ENCODE data around the gene DICER1. TPM values are rescaled to one million over a fixed set of nuclear protein-coding genes. Genes with fewer than 3 reads are reported as not detected.

Gene DICER1
- total RNA-seq, 1 experiment from 2014 or later = 32.7 TPM

- no TSS peak for BruUV-seq (replicated peaks)
- Histone ChIP-seq H3K27ac (ENCODE audit: low read length) (no peak overlapping the region), H3K4me3 (ENCODE audit: low read depth in 2 of 2, low read length in 2 of 2) (no peak overlapping the region), H3K4me1 (ENCODE audit: control insufficient read depth, insufficient read depth, low read length) (no peaks in the 10 kb centered on the region), H3K9me3 (ENCODE audit: control insufficient read depth, insufficient read depth, low read depth, low read length) (no peaks in the 10 kb centered on the region), H3K36me3 (ENCODE audit: control insufficient read depth, insufficient read depth, low read length) (no peaks in the 10 kb centered on the region), H3K27me3 (ENCODE audit: control insufficient read depth, insufficient read depth, low read length) (no peaks in the 10 kb centered on the region)
- ChIA-PET POLR2A (no interaction called here), CTCF (no interaction called here)
- in situ Hi-C loops (cut with HindIII; ENCODE audit: low pct_unique_long_range_greater_than_20kb, low sequenced_read_pairs) = no loop called here
- TF ChIP-seq CTCF (IDR thresholded peaks at IDR 0.05) (no peak), POLR2AphosphoS5 (IDR thresholded peaks at IDR 0.05; ENCODE audit: low read depth, low read length) (no peak)
- intact Hi-C loops (cut with micrococcal nuclease; ENCODE audit: unreplicated experiment) = no loop called here
- DNase-seq (ENCODE audit: low read depth, low spot score) (no peak), ATAC-seq (no peak)
Measured at GRCh38 chr14:95067526-95067925, 89.8 kb downstream of the DICER1 start.

- H3K4me3 ChIP-seq (ENCODE audit: low read depth in 2 of 2, low read length in 2 of 2) = no peak overlapping the region
- ATAC-seq = no peak
- ChIA-PET CTCF (no interaction called here), POLR2A (no interaction called here)
- no peak overlapping the region for H3K27ac ChIP-seq (ENCODE audit: low read length)
- no TSS peak for BruUV-seq (replicated peaks)
- DNase-seq (ENCODE audit: low read depth, low spot score) = no peak
- H3K9me3 ChIP-seq (ENCODE audit: control insufficient read depth, insufficient read depth, low read depth, low read length) = no peaks in the 10 kb centered on the region
- TF ChIP-seq REST (IDR thresholded peaks at IDR 0.05; ENCODE audit: insufficient read depth in 1 of 2, low read depth in 2 of 2, low read length in 1 of 2) (no peak), CTCF (IDR thresholded peaks at IDR 0.05) (no peak), SIN3A (IDR thresholded peaks at IDR 0.05; ENCODE audit: borderline replicate concordance, insufficient read depth, low read depth, low read length) (no peak), POLR2AphosphoS5 (IDR thresholded peaks at IDR 0.05; ENCODE audit: low read depth, low read length) (no peak), TCF7L2 (IDR thresholded peaks at IDR 0.05; ENCODE audit: low read depth, low read length) (no peak)
- no peaks in the 10 kb centered on the region for H3K36me3 ChIP-seq (ENCODE audit: control insufficient read depth, insufficient read depth, low read length)
- in situ Hi-C loops (cut with HindIII; ENCODE audit: low pct_unique_long_range_greater_than_20kb, low sequenced_read_pairs) = no loop called here
- intact Hi-C loops (cut with micrococcal nuclease; ENCODE audit: unreplicated experiment) = no loop called here
- no peaks in the 10 kb centered on the region for H3K27me3 ChIP-seq (ENCODE audit: control insufficient read depth, insufficient read depth, low read length)
- H3K4me1 ChIP-seq (ENCODE audit: control insufficient read depth, insufficient read depth, low read length) = no peaks in the 10 kb centered on the region
Measured at GRCh38 chr14:95066427-95066986, 90.8 kb downstream of the DICER1 start.
